HEK293 (cell line): Measurements from ENCODE around the gene PCDHGB7.
"Not testable (repeated sequence)": the region's sequence is repeated elsewhere in the genome, so short reads cannot be mapped to it uniquely, and the experiment has no call there.

Experiments used
- CTCF ChIA-PET: fragments of 350-600 bp; formaldehyde crosslinking; extraction: SDS; loops from one replicate; lab custom pipeline; 2021; ENCODE audit warnings: antibody characterized with exemption; lab: Yijun Ruan, JAX
- POLR2A ChIA-PET: fragments of 300-600 bp; formaldehyde crosslinking; extraction: SDS; loops from one replicate; lab custom pipeline; 2020; ENCODE audit warnings: antibody characterized with exemption, inconsistent platforms; lab: Yijun Ruan, JAX
- H3K27ac ChIP-seq: fragments of 200-500 bp; sonication (Bioruptor generic); 2 replicates; pipeline ENCODE4 v1.5.1; 2014; ENCODE audit warnings: low read depth, low read length, control low read depth, inconsistent platforms; ENCODE audit errors: extremely low read depth
- H3K36me3 ChIP-seq, 2 experiments: fragments of 200-500 bp in 1 of 2; sonication (Bioruptor generic) in 1 of 2; 1 replicate in 1 of 2; 2 replicates in 1 of 2; pipeline ENCODE4 v1.5.1; 2014 to 2017; ENCODE audit warnings: inconsistent platforms in 2 of 2, low read length in 2 of 2; ENCODE audit not compliant: control insufficient read depth in 2 of 2, insufficient read depth in 1 of 2
- H3K4me1 ChIP-seq: fragments of 200-500 bp; sonication (Bioruptor generic); 2 replicates; pipeline ENCODE4 v1.5.1; 2014; ENCODE audit warnings: mild to moderate bottlenecking, low read length, inconsistent platforms; ENCODE audit not compliant: control insufficient read depth, insufficient read depth
- H3K4me3 ChIP-seq: 2 replicates; pipeline ENCODE4 v1.5.1; 2011; ENCODE audit warnings: low read depth, mild to moderate bottlenecking, control low read depth, low read length, moderate library complexity
- H3K9me3 ChIP-seq: fragments of 200-500 bp; sonication (Bioruptor generic); 2 replicates; pipeline ENCODE4 v1.5.1; 2014; ENCODE audit warnings: low read depth, low read length, inconsistent platforms; ENCODE audit not compliant: control insufficient read depth, insufficient read depth
- HOXA7 ChIP-seq: sonication (generic); formaldehyde crosslinking; IDR thresholded peaks from 2 replicates; pipeline ENCODE4 v1.8.1; 2022; ENCODE audit warnings: missing genetic modification reagents, borderline replicate concordance
- HOXD13 ChIP-seq: sonication (generic); formaldehyde crosslinking; IDR thresholded peaks from 2 replicates; pipeline ENCODE4 v1.8.0; 2022; ENCODE audit warnings: missing genetic modification reagents, borderline replicate concordance
- TRIM28 ChIP-seq: IDR thresholded peaks from 2 replicates; pipeline ENCODE4 v1.6.1; 2011; ENCODE audit warnings: low read length, control low read depth, borderline replicate concordance
- ZBTB1 ChIP-seq: fragments of 450-650 bp; formaldehyde crosslinking; IDR thresholded peaks from 2 replicates; pipeline ENCODE4 v1.5.1; 2016; ENCODE audit warnings: missing biosample characterization, missing genetic modification characterization
- ZNF114 ChIP-seq: fragments of 450-650 bp; formaldehyde crosslinking; IDR thresholded peaks from 2 replicates; pipeline ENCODE4 v1.5.0; 2017; ENCODE audit warnings: missing biosample characterization, missing genetic modification characterization
- ZNF146 ChIP-seq: fragments of 450-650 bp; formaldehyde crosslinking; IDR thresholded peaks from 2 replicates; pipeline ENCODE4 v1.5.1; 2016; ENCODE audit warnings: missing biosample characterization, missing genetic modification characterization
- ZNF433 ChIP-seq: fragments of 450-650 bp; formaldehyde crosslinking; IDR thresholded peaks from 2 replicates; pipeline ENCODE4 v1.5.1; 2016; ENCODE audit warnings: missing biosample characterization, missing genetic modification characterization, low read depth
- ZNF560 ChIP-seq: fragments of 450-650 bp; formaldehyde crosslinking; IDR thresholded peaks from 2 replicates; pipeline ENCODE4 v1.5.1; 2017; ENCODE audit warnings: missing biosample characterization, missing genetic modification characterization, borderline replicate concordance
- ZNF654 ChIP-seq: fragments of 450-650 bp; formaldehyde crosslinking; IDR thresholded peaks from 2 replicates; pipeline ENCODE4 v1.5.1; 2016; ENCODE audit warnings: low read depth, missing biosample characterization, missing genetic modification characterization
- ZNF658 ChIP-seq: fragments of 450-650 bp; formaldehyde crosslinking; IDR thresholded peaks from 2 replicates; pipeline ENCODE4; 2016; ENCODE audit warnings: missing biosample characterization, missing genetic modification characterization
- ZNF670 ChIP-seq: fragments of 450-650 bp; formaldehyde crosslinking; IDR thresholded peaks from 2 replicates; pipeline ENCODE4 v1.5.1; 2016; ENCODE audit warnings: missing biosample characterization, missing genetic modification characterization, low read depth
- ZNF792 ChIP-seq: fragments of 450-650 bp; formaldehyde crosslinking; IDR thresholded peaks from 2 replicates; pipeline ENCODE4 v1.5.1; 2016; ENCODE audit warnings: missing biosample characterization, missing genetic modification characterization
- ZSCAN30 ChIP-seq: fragments of 450-650 bp; IDR thresholded peaks from 2 replicates; pipeline ENCODE4 v1.5.1; 2018; ENCODE audit warnings: missing biosample characterization, mild to moderate bottlenecking, missing genetic modification characterization, moderate library complexity
- ZXDB ChIP-seq: fragments of 450-650 bp; formaldehyde crosslinking; IDR thresholded peaks from 2 replicates; pipeline ENCODE4 v1.5.1; 2016; ENCODE audit warnings: missing biosample characterization, missing genetic modification characterization
- TF ChIP-seq, protein P1 (sequence below): fragments of 450-650 bp; formaldehyde crosslinking; IDR thresholded peaks from 2 replicates; pipeline ENCODE4 v1.5.1; 2016; ENCODE audit warnings: missing biosample characterization, missing genetic modification characterization

The PCDHGB7 gene

DNA sequence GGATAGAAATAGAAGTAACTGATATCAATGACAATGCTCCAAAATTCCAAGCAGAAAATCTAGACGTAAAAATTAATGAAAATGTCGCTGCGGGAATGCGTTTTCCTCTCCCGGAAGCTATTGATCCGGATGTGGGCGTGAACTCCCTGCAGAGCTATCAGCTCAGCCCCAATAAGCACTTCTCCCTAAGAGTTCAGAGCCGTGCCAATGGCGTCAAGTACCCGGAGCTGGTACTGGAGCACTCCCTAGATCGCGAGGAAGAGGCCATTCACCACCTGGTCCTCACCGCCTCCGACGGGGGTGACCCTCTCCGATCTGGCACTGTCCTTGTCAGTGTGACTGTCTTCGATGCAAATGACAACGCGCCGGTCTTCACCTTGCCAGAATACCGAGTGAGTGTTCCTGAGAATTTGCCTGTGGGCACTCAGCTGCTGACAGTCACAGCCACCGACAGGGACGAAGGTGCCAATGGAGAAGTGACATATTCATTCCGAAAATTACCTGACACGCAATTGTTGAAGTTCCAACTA lies 3.9 kb upstream of the PCDHGB7 start:
- H3K4me3 ChIP-seq, result no peak overlapping the region
- no peaks in the 10 kb centered on the region for H3K36me3 ChIP-seq
- POLR2A ChIA-PET, result no interaction called here
- H3K4me1 ChIP-seq, result no peaks in the 10 kb centered on the region
- no peak overlapping the region for H3K27ac ChIP-seq
- TF ChIP-seq TRIM28 (no peak), HOXD13 (CRISPR knock-in tag) (no peak), ZNF792 (tag by site-specific recombination) (no peak), ZSCAN30 (tag by site-specific recombination) (no peak), ZNF670 (tag by site-specific recombination) (no peak), ZNF560 (tag by site-specific recombination) (no peak), ZXDB (tag by site-specific recombination) (no peak), ZNF433 (tag by site-specific recombination) (no peak)
- TF ChIP-seq, protein P1, sequence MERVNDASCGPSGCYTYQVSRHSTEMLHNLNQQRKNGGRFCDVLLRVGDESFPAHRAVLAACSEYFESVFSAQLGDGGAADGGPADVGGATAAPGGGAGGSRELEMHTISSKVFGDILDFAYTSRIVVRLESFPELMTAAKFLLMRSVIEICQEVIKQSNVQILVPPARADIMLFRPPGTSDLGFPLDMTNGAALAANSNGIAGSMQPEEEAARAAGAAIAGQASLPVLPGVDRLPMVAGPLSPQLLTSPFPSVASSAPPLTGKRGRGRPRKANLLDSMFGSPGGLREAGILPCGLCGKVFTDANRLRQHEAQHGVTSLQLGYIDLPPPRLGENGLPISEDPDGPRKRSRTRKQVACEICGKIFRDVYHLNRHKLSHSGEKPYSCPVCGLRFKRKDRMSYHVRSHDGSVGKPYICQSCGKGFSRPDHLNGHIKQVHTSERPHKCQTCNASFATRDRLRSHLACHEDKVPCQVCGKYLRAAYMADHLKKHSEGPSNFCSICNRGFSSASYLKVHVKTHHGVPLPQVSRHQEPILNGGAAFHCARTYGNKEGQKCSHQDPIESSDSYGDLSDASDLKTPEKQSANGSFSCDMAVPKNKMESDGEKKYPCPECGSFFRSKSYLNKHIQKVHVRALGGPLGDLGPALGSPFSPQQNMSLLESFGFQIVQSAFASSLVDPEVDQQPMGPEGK (tag by site-specific recombination), result no peak
- TF ChIP-seq, all 188 proteins: peak for 0
- CTCF ChIA-PET, result interaction anchor here (0.6 to 3.2 kb wide), 13 partner anchors 16 to 364 kb away, joined by 3 to 14 read pairs (median 5); partner anchors contain the start of genes PCDHGA12 and PCDHGB5
- H3K9me3 ChIP-seq, result no peaks in the 10 kb centered on the region

DNA sequence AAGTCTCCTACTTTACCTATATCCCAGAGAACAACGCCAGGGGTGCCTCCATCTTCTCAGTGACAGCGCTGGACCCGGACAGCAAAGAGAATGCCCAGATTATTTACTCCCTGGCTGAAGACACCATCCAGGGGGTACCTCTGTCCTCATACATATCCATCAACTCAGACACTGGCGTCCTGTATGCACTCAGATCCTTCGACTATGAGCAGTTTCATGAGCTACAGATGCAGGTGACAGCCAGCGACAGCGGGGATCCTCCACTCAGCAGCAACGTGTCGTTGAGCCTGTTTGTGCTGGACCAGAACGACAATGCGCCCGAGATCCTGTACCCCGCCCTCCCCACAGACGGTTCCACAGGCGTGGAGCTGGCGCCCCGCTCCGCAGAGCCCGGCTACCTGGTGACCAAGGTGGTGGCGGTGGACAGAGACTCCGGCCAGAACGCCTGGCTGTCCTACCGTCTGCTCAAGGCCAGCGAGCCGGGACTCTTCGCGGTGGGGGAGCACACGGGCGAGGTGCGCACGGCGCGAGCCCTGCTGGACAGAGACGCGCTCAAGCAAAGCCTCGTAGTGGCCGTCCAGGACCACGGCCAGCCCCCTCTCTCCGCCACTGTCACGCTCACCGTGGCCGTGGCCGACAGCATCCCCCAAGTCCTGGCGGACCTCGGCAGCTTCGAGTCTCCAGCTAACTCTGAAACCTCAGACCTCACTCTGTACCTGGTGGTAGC lies 2.8 kb upstream of the PCDHGB7 start:
- H3K36me3 ChIP-seq, H3K9me3 ChIP-seq, POLR2A ChIA-PET, H3K27ac ChIP-seq, H3K4me3 ChIP-seq, H3K4me1 ChIP-seq: not testable (repeated sequence)
- CTCF ChIA-PET, result interaction anchor here (1.0 to 3.2 kb wide), 4 partner anchors 17 to 143 kb away, joined by 4 to 14 read pairs (median 8); no protein-coding TSS in a partner anchor

DNA sequence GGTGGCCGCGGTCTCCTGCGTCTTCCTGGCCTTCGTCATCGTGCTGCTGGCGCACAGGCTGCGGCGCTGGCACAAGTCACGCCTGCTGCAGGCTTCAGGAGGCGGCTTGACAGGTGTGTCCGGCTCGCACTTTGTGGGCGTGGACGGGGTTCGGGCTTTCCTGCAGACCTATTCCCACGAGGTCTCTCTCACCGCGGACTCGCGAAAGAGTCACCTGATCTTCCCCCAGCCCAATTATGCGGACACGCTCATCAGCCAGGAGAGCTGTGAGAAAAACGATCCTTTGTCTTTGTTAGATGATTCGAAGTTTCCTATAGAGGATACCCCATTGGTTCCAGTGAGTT lies 2.2 kb upstream of the PCDHGB7 start:
- H3K4me1 ChIP-seq, H3K36me3 ChIP-seq, H3K9me3 ChIP-seq, POLR2A ChIA-PET, H3K4me3 ChIP-seq, H3K27ac ChIP-seq, CTCF ChIA-PET: not testable (repeated sequence)

DNA sequence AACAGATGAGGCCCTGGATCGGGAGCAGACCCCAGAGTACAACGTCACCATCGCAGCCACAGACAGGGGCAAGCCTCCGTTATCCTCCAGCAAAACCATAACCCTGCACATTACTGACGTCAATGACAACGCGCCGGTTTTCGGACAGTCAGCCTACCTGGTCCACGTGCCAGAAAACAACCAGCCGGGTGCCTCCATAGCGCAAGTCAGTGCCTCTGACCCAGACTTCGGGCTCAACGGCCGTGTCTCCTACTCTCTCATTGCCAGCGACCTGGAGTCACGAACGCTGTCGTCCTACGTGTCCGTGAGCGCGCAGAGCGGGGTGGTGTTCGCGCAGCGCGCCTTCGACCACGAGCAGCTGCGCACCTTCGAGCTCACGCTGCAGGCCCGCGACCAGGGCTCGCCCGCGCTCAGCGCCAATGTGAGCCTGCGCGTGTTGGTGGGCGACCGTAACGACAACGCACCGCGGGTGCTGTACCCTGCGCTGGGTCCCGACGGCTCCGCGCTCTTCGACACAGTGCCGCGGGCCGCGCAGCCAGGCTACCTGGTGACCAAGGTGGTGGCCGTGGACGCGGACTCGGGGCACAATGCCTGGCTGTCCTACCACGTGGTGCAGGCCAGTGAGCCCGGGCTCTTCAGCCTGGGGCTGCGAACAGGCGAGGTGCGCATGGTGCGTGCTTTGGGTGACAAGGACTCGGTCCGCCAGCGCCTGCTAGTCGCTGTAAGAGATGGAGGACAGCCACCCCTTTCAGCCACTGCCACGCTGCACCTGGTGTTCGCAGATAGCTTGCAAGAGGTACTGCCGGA lies 1.8 kb downstream of the PCDHGB7 start:
- TF ChIP-seq ZBTB1 (tag by site-specific recombination) (no peak), ZNF658 (no peak), ZNF654 (tag by site-specific recombination) (no peak), ZNF114 (tag by site-specific recombination) (no peak), HOXA7 (CRISPR knock-in tag) (no peak), ZNF146 (no peak)
- Histone ChIP-seq H3K4me1 (no peaks in the 10 kb centered on the region), H3K4me3 (no peak overlapping the region), H3K36me3 (no peaks in the 10 kb centered on the region), H3K27ac (no peak overlapping the region), H3K9me3 (no peaks in the 10 kb centered on the region; the same call in 1 of the 2 replicates)
- ChIA-PET POLR2A (no interaction called here), CTCF (interaction anchor here (0.6 to 7.0 kb wide), 9 partner anchors 11 to 145 kb away, joined by 3 to 160 read pairs (median 3); partner anchors contain the start of genes PCDHGA12, PCDHGB1 and PCDHGB3)
